ENCODE results near the gene RPL9.
"Not testable (repeated sequence)": the region's sequence is repeated elsewhere in the genome, so short reads cannot be mapped to it uniquely, and the experiment has no call there.

Gene RPL9

GRCh38 chr4:39464886-39465501 is 6.3 kb upstream of the RPL9 start:
- no peak for DNase-seq

GRCh38 chr4:39458161-39458504 is 589 bp downstream of the RPL9 start:
- not testable (repeated sequence) for DNase-seq

- no peak for DNase-seq
These were observed 1.6 kb downstream of the RPL9 start for GRCh38 chr4:39456946-39457763.

GRCh38 chr4:39455486-39455885 is 3.2 kb downstream of the RPL9 start:
- no peak for DNase-seq

- DNase-seq, result no peak
These were observed 5.0 kb downstream of the RPL9 start for GRCh38 chr4:39453738-39454137.

GRCh38 chr4:39452860-39453587 is 5.7 kb downstream of the RPL9 start:
- no peak for DNase-seq

GRCh38 chr4:39452153-39452859 is 6.4 kb downstream of the RPL9 start:
- no peak for DNase-seq

GRCh38 chr4:39451423-39452023 is 7.2 kb downstream of the RPL9 start:
- no peak for DNase-seq

GRCh38 chr4:39450618-39451017 is 8.1 kb downstream of the RPL9 start:
- DNase-seq, result no peak

- no peak for DNase-seq
These were observed 11.7 kb downstream of the RPL9 start for GRCh38 chr4:39446842-39447573.

GRCh38 chr4:39446483-39446841 is 12.3 kb downstream of the RPL9 start:
- DNase-seq, result no peak

- no peak for DNase-seq
These were observed 15.7 kb downstream of the RPL9 start for GRCh38 chr4:39442998-39443397.

- no peak for DNase-seq
These were observed 17.1 kb downstream of the RPL9 start for GRCh38 chr4:39441593-39441992.

GRCh38 chr4:39435659-39436563 is 22.8 kb downstream of the RPL9 start:
- no peak for DNase-seq

GRCh38 chr4:39433878-39434492 is 24.7 kb downstream of the RPL9 start:
- no peak for DNase-seq

GRCh38 chr4:39429476-39430334 is 29.0 kb downstream of the RPL9 start:
- no peak for DNase-seq

- no peak for DNase-seq
These were observed 31.1 kb downstream of the RPL9 start for GRCh38 chr4:39427520-39428114.

- no peak for DNase-seq
These were observed 32.0 kb downstream of the RPL9 start for GRCh38 chr4:39426728-39427127.

- not testable (repeated sequence) for DNase-seq
These were observed 33.4 kb downstream of the RPL9 start for GRCh38 chr4:39425297-39425696.
